H9 (cell line): ENCODE data around the gene ANKS3. TPM values are rescaled to one million over a fixed set of nuclear protein-coding genes. Genes with fewer than 3 reads are reported as not detected.

Experiments used
- DNase-seq: peaks from one replicate; pipeline ENCODE4 v3.0.0-alpha.2; 2017
- H2AFZ ChIP-seq: one replicate; pipeline ENCODE4 v1.6.1; 2013; ENCODE audit warnings: mild to moderate bottlenecking, low read length, control low read depth, moderate library complexity
- H2AK5ac ChIP-seq: 2 replicates; pipeline ENCODE4 v1.6.1; 2013; ENCODE audit warnings: low read length, control low read depth, mixed read lengths; ENCODE audit not compliant: insufficient read length
- H2BK120ac ChIP-seq: one replicate; pipeline ENCODE4 v1.6.1; 2013; ENCODE audit warnings: low read depth, mild to moderate bottlenecking, low read length, control low read depth, inconsistent platforms; ENCODE audit not compliant: poor library complexity, severe bottlenecking
- H2BK12ac ChIP-seq: 2 replicates; pipeline ENCODE4 v1.6.1; 2013; ENCODE audit warnings: low read length, control low read depth, mixed read lengths, low read depth; ENCODE audit not compliant: insufficient read length
- H2BK15ac ChIP-seq: 2 replicates; pipeline ENCODE4 v1.6.1; 2013; ENCODE audit warnings: low read depth, low read length, control low read depth
- H2BK20ac ChIP-seq: one replicate; pipeline ENCODE4 v1.6.1; 2013; ENCODE audit warnings: low read depth, mild to moderate bottlenecking, low read length, control low read depth, inconsistent platforms; ENCODE audit not compliant: poor library complexity, severe bottlenecking
- H2BK5ac ChIP-seq: 2 replicates; pipeline ENCODE4 v1.6.1; 2013; ENCODE audit warnings: low read length, control low read depth, mixed read lengths; ENCODE audit not compliant: insufficient read length
- H3K14ac ChIP-seq: 2 replicates; pipeline ENCODE4 v1.6.1; 2013; ENCODE audit warnings: low read length, control low read depth; ENCODE audit not compliant: insufficient read depth
- H3K18ac ChIP-seq: 2 replicates; pipeline ENCODE4 v1.6.1; 2013; ENCODE audit warnings: low read depth, mild to moderate bottlenecking, mixed read lengths, low read length, control low read depth; ENCODE audit not compliant: insufficient read length
- H3K23ac ChIP-seq: 2 replicates; pipeline ENCODE4 v1.6.1; 2013; ENCODE audit warnings: low read length, control low read depth, mixed read lengths, low read depth; ENCODE audit not compliant: insufficient read length
- H3K23me2 ChIP-seq: 2 replicates; pipeline ENCODE4 v1.6.1; 2013; ENCODE audit warnings: low read depth, mild to moderate bottlenecking, mixed read lengths, low read length, control low read depth; ENCODE audit not compliant: insufficient read length, poor library complexity, severe bottlenecking
- H3K27ac ChIP-seq: 2 replicates; pipeline ENCODE4 v1.5.1; 2013; ENCODE audit warnings: low read length, control low read depth, mixed read lengths, low read depth; ENCODE audit not compliant: insufficient read length
- H3K27me3 ChIP-seq: 2 replicates; pipeline ENCODE4 v1.6.1; 2013; ENCODE audit warnings: low read length, control low read depth, inconsistent platforms; ENCODE audit not compliant: insufficient read depth
- H3K4ac ChIP-seq: 2 replicates; pipeline ENCODE4 v1.6.1; 2013; ENCODE audit warnings: low read depth, mild to moderate bottlenecking, control low read depth, inconsistent platforms, low read length, moderate library complexity
- H3K4me1 ChIP-seq: 2 replicates; pipeline ENCODE4 v1.6.1; 2013; ENCODE audit warnings: low read length, control low read depth, inconsistent platforms; ENCODE audit not compliant: insufficient read depth
- H3K4me2 ChIP-seq: 2 replicates; pipeline ENCODE4 v1.6.1; 2013; ENCODE audit warnings: low read length, control low read depth, mixed read lengths; ENCODE audit not compliant: insufficient read length, insufficient read depth
- H3K56ac ChIP-seq: 2 replicates; pipeline ENCODE4 v1.6.1; 2013; ENCODE audit warnings: low read depth, mild to moderate bottlenecking, mixed read lengths, low read length, control low read depth; ENCODE audit not compliant: insufficient read length
- H3K79me1 ChIP-seq: 2 replicates; pipeline ENCODE4 v1.6.1; 2013; ENCODE audit warnings: low read depth, mild to moderate bottlenecking, moderate library complexity, low read length, control low read depth, inconsistent platforms; ENCODE audit not compliant: insufficient read depth, poor library complexity, severe bottlenecking
- H3K79me2 ChIP-seq: 2 replicates; pipeline ENCODE4 v1.6.1; 2013; ENCODE audit warnings: low read length, control low read depth, inconsistent platforms; ENCODE audit not compliant: insufficient read depth
- H3K9ac ChIP-seq: 2 replicates; pipeline ENCODE4 v1.6.1; 2013; ENCODE audit warnings: low read length, control low read depth, mixed read lengths; ENCODE audit not compliant: insufficient read length; ENCODE audit errors: extremely low read depth
- H3K9me3 ChIP-seq: one replicate; pipeline ENCODE4 v1.6.1; 2013; ENCODE audit warnings: low read depth, low read length, inconsistent platforms; ENCODE audit not compliant: control insufficient read depth
- H3T11ph ChIP-seq: one replicate; pipeline ENCODE4 v1.6.1; 2013; ENCODE audit warnings: mild to moderate bottlenecking, low read length, control low read depth, inconsistent platforms
- H4K20me1 ChIP-seq: one replicate; pipeline ENCODE4 v1.6.1; 2013; ENCODE audit not compliant: control insufficient read depth, insufficient read length, insufficient read depth
- H4K5ac ChIP-seq: 2 replicates; pipeline ENCODE4 v1.6.1; 2013; ENCODE audit warnings: low read depth, mild to moderate bottlenecking, mixed read lengths, low read length, control low read depth; ENCODE audit not compliant: insufficient read length
- H4K8ac ChIP-seq: replicated peaks from 2 replicates; pipeline ENCODE4 v1.6.1; 2013; ENCODE audit warnings: low read length, control low read depth, mixed read lengths, low read depth; ENCODE audit not compliant: insufficient read length
- H4K91ac ChIP-seq: 2 replicates; pipeline ENCODE4 v1.6.1; 2013; ENCODE audit warnings: low read depth, mild to moderate bottlenecking, moderate library complexity, mixed read lengths, low read length, control low read depth; ENCODE audit not compliant: insufficient read length
- H3K27ac Mint-ChIP-seq, 3 experiments: 2 replicates in 2 of 3; 3 replicates in 1 of 3; pipeline ENCODE4 v1.8.0; 2020 to 2021; ENCODE audit warnings: mixed read lengths in 3 of 3, mild to moderate bottlenecking in 1 of 3, moderate library complexity in 1 of 3
- H3K27me3 Mint-ChIP-seq: 2 replicates; pipeline ENCODE4 v1.8.0; 2021; ENCODE audit warnings: low read depth, mild to moderate bottlenecking, moderate library complexity, mixed read lengths
- H3K36me3 Mint-ChIP-seq, 3 experiments: 2 replicates in 2 of 3; 3 replicates in 1 of 3; pipeline ENCODE4 v1.8.0; 2020 to 2021; ENCODE audit warnings: low read depth in 3 of 3, mixed read lengths in 3 of 3; ENCODE audit not compliant: insufficient read depth in 1 of 3
- H3K4me1 Mint-ChIP-seq, 2 experiments: 2 replicates each; pipeline ENCODE4 v1.8.0; 2020; ENCODE audit warnings: mixed read lengths in 2 of 2
- H3K4me3 Mint-ChIP-seq, 2 experiments: 2 replicates in 1 of 2; 3 replicates in 1 of 2; pipeline ENCODE4 v1.8.0; 2020 to 2021; ENCODE audit warnings: mild to moderate bottlenecking in 2 of 2, mixed read lengths in 2 of 2, moderate library complexity in 1 of 2
- H3K9me3 Mint-ChIP-seq, 2 experiments: 2 replicates in 1 of 2; 3 replicates in 1 of 2; pipeline ENCODE4 v1.8.0; 2020; ENCODE audit warnings: mild to moderate bottlenecking in 2 of 2, mixed read lengths in 2 of 2, moderate library complexity in 1 of 2
- CTCF ChIP-seq: fragments of 200-600 bp; sonication (generic); conservative IDR thresholded peaks from 3 replicates; pipeline ENCODE4 v1.8.0; 2021; ENCODE audit warnings: antibody characterized with exemption, mild to moderate bottlenecking
- WGBS: extraction: QIAGEN DNeasy Blood & Tissue Kit; methylation state at CpG from one replicate; pipeline ENCODE4 v1.1.7; 2013; ENCODE audit warnings: missing lambda C conversion rate, low lambda C conversion rate, mixed read lengths; ENCODE audit not compliant: insufficient read length; ENCODE audit errors: extremely low coverage; 5-methylcytosine and 5-hydroxymethylcytosine counted together
- total RNA-seq: library from RNA; stranded (reverse); gene quantifications from 2 replicates; pipeline ENCODE4 v1.2.1, GENCODE V29; 2021

ANKS3 gene
- total RNA-seq, 1 experiment from 2014 or later, result 32.0 TPM

GRCh38 chr16:4691666-4692412 lies 42.2 kb downstream of the ANKS3 start:
- Histone ChIP-seq H2BK120ac (no peak overlapping the region), H3K27me3 (no peaks in the 10 kb centered on the region), H3K9me3 (no peaks in the 10 kb centered on the region), H3K56ac (no peak overlapping the region), H3K79me2 (no peaks in the 10 kb centered on the region), H4K91ac (no peak overlapping the region), H2BK15ac (no peak overlapping the region), H2BK12ac (no peak overlapping the region), H2AK5ac (no peak overlapping the region), H3K4me2 (no peak overlapping the region), H3K18ac (no peak overlapping the region), H2AFZ (no peak overlapping the region), H4K8ac (no peak overlapping the region), H3K23me2 (peaks cover 3% of the 10 kb centered on the region), H3K14ac (no peak overlapping the region; the same call in 1 of the 2 replicates), H3K9ac (no peak overlapping the region), H3K4ac (no peak overlapping the region), H4K20me1 (no peaks in the 10 kb centered on the region), H2BK5ac (no peak overlapping the region), H3K23ac (no peak overlapping the region), H3K27ac (no peak overlapping the region), H2BK20ac (no peak overlapping the region), H3T11ph (no peak overlapping the region), H4K5ac (no peak overlapping the region), H3K79me1 (no peaks in the 10 kb centered on the region), H3K4me1 (no peaks in the 10 kb centered on the region)
- TF ChIP-seq CTCF, result no peak
- Mint-ChIP-seq H3K27ac (peak overlapping the region in 2 of 3 experiments; percentile 48 to 86; a peak in 4 of 7 replicates), H3K4me3 (peak overlapping the region in 1 of 2 experiments; percentile 78; a peak in 2 of 5 replicates), H3K27me3 (peaks cover 2% of the 10 kb centered on the region; the same call in 1 of the 2 replicates), H3K36me3 (peaks cover 5 to 30% (median 30%) of the 10 kb centered on the region in 3 experiments; a peak in 6 of 7 replicates), H3K4me1 (peaks cover 2 to 3% of the 10 kb centered on the region in 2 experiments; a peak in 2 of 4 replicates), H3K9me3 (no peaks in the 10 kb centered on the region)
- WGBS, result no CpG with 5 or more reads among the region's 20 CpGs
- DNase-seq, result no peak
